ENCODE data around the gene ZEB2.

GRCh38 chr2:144463266-144463665, 56.7 kb downstream of the ZEB2 start:
- no peak for TF ChIP-seq CTCF (IDR thresholded peaks at IDR 0.05)
- no peak for TF ChIP-seq POLR2A (IDR thresholded peaks at IDR 0.05)
